ENCODE measurements around the gene FBXL15.
"Not testable (repeated sequence)": the region's sequence is repeated elsewhere in the genome, so short reads cannot be mapped to it uniquely, and the experiment has no call there.

The FBXL15 gene

GRCh38 chr10:102431452-102432124, 11.0 kb downstream of the FBXL15 start:
- DNase-seq (ENCODE audit: low read depth, low spot score): no peak

- DNase-seq (ENCODE audit: low read depth, low spot score): peak; percentile 83
Observed at GRCh38 chr10:102432162-102432950, 11.7 kb downstream of the FBXL15 start, which contains the start of gene CUEDC2. CUEDC2 (minus strand) TSS chr10:102432574; CDS start chr10:102425188, 7,386 bp downstream.

- no peak for DNase-seq (ENCODE audit: low read depth, low spot score)
Observed at GRCh38 chr10:102433619-102434046, 13.0 kb downstream of the FBXL15 start.

- no peak for DNase-seq (ENCODE audit: low read depth, low spot score)
Observed at GRCh38 chr10:102434394-102435132, 13.9 kb downstream of the FBXL15 start.

GRCh38 chr10:102435133-102435497, 14.5 kb downstream of the FBXL15 start:
- no peak for DNase-seq (ENCODE audit: low read depth, low spot score)

- DNase-seq (ENCODE audit: low read depth, low spot score): no peak
Observed at GRCh38 chr10:102435529-102436233, 15.0 kb downstream of the FBXL15 start.

GRCh38 chr10:102436312-102436711, 15.7 kb downstream of the FBXL15 start:
- no peak for DNase-seq (ENCODE audit: low read depth, low spot score)

GRCh38 chr10:102437515-102437914, 16.9 kb downstream of the FBXL15 start:
- no peak for DNase-seq (ENCODE audit: low read depth, low spot score)

GRCh38 chr10:102438374-102438773, 17.7 kb downstream of the FBXL15 start:
- DNase-seq (ENCODE audit: low read depth, low spot score): no peak

- no peak for DNase-seq (ENCODE audit: low read depth, low spot score)
Observed at GRCh38 chr10:102444851-102445250, 24.2 kb downstream of the FBXL15 start.

- DNase-seq (ENCODE audit: low read depth, low spot score): no peak
Observed at GRCh38 chr10:102449321-102450123, 28.9 kb downstream of the FBXL15 start.

GRCh38 chr10:102450124-102450373, 29.4 kb downstream of the FBXL15 start:
- DNase-seq (ENCODE audit: low read depth, low spot score): no peak

- no peak for DNase-seq (ENCODE audit: low read depth, low spot score)
Observed at GRCh38 chr10:102450374-102451104, 29.9 kb downstream of the FBXL15 start.

GRCh38 chr10:102451105-102451969, 30.7 kb downstream of the FBXL15 start, which contains the start of gene C10orf95:
C10orf95 (minus strand) TSS chr10:102451543; CDS start chr10:102451093, 450 bp downstream.
- DNase-seq (ENCODE audit: low read depth, low spot score): no peak

- no peak for DNase-seq (ENCODE audit: low read depth, low spot score)
Observed at GRCh38 chr10:102452672-102453340, 32.2 kb downstream of the FBXL15 start.

GRCh38 chr10:102453502-102453901, 32.9 kb downstream of the FBXL15 start:
- DNase-seq (ENCODE audit: low read depth, low spot score): no peak

- DNase-seq (ENCODE audit: low read depth, low spot score): not testable (repeated sequence)
Observed at GRCh38 chr10:102454662-102455487, 34.2 kb downstream of the FBXL15 start.
